GM10266 (cell line): ENCODE measurements around the gene CDYL2.

Experiments used
- DNase-seq: peaks from one replicate; pipeline ENCODE4 v3.0.0; 2012; ENCODE audit errors: extremely low spot score
- CTCF ChIP-seq: IDR thresholded peaks from 2 replicates; pipeline ENCODE4 v1.5.1; 2012; ENCODE audit warnings: mild to moderate bottlenecking, low read depth; ENCODE audit not compliant: control insufficient read depth, insufficient read depth; ENCODE audit errors: missing control alignments

Gene CDYL2

GRCh38 chr16:80846275-80846674 lies 41.9 kb upstream of the CDYL2 start:
- no peak for TF ChIP-seq CTCF
- no peak for DNase-seq

GRCh38 chr16:80844395-80844794 lies 40.0 kb upstream of the CDYL2 start:
- TF ChIP-seq CTCF, result no peak
- DNase-seq, result no peak

- no peak for DNase-seq
- no peak for TF ChIP-seq CTCF
Measured at GRCh38 chr16:80841231-80841630, 36.8 kb upstream of the CDYL2 start.

- TF ChIP-seq CTCF, result no peak
- DNase-seq, result no peak
Measured at GRCh38 chr16:80837533-80838147, 33.2 kb upstream of the CDYL2 start.

GRCh38 chr16:80836846-80837245 lies 32.4 kb upstream of the CDYL2 start:
- no peak for DNase-seq
- TF ChIP-seq CTCF, result no peak

GRCh38 chr16:80836202-80836601 lies 31.8 kb upstream of the CDYL2 start:
- DNase-seq, result no peak
- no peak for TF ChIP-seq CTCF

GRCh38 chr16:80831039-80831438 lies 26.6 kb upstream of the CDYL2 start:
- DNase-seq, result no peak
- TF ChIP-seq CTCF, result no peak
